K562 (cell line): ENCODE data around the gene WDR17. TPM values are rescaled to one million over a fixed set of nuclear protein-coding genes. Genes with fewer than 3 reads are reported as not detected.

Experiments used
- ATAC-seq: fragments of 200-7000 bp; cut with Tn5 transposase; 3 replicates; pipeline ENCODE4 v1.9.1; 2020; ENCODE audit warnings: moderate library complexity
- BruUV-seq: library from RNA; stranded (reverse); fragments of 400-500 nt; replicated peaks from 2 replicates; lab custom pipeline; 2021; lab: Mats Ljungman, UMichigan
- CTCF ChIA-PET: fragments of 300-600 bp; formaldehyde crosslinking; extraction: SDS; loops from one replicate; lab custom pipeline; 2021; ENCODE audit warnings: low intra/inter-chr PET ratio; lab: Yijun Ruan, JAX
- POLR2A ChIA-PET: fragments of 300-600, 350-650 bp; sonication (Branson Sonifier 250); formaldehyde crosslinking; extraction: SDS; loops from one replicate; lab custom pipeline; 2021; ENCODE audit warnings: antibody characterized with exemption, inconsistent platforms; lab: Yijun Ruan, JAX
- DNase-seq, 4 experiments: peaks; one replicate each; pipeline versions ENCODE4 v3.0.0 to v3.0.0-alpha.2; 2011 to 2018; ENCODE audit warnings: low spot score in 3 of 4, mixed read lengths in 3 of 4; ENCODE audit errors: extremely low read depth in 1 of 4
- FAIRE-seq: peaks from 2 replicates; lab custom pipeline; 2011; peaks lifted over from hg19 to GRCh38; lab: Jason Lieb, UNC
- H2AFZ ChIP-seq: 2 replicates; pipeline ENCODE4 v1.6.0; 2011; ENCODE audit warnings: low read depth, low read length, control low read depth, inconsistent platforms
- H3K27ac ChIP-seq: fragments of 200-600 bp; 3 replicates; pipeline ENCODE4 v1.8.0; 2011; ENCODE audit warnings: low read depth, mild to moderate bottlenecking, control low read depth, inconsistent platforms, low read length, moderate library complexity, mixed read lengths; ENCODE audit errors: extremely low read depth
- H3K27me3 ChIP-seq, 2 experiments: fragments of 300-600 bp in 1 of 2; 2 replicates in 1 of 2; 3 replicates in 1 of 2; pipeline versions ENCODE4 v1.6.0 to v1.8.0; 2011; ENCODE audit warnings: inconsistent platforms in 2 of 2, low read length in 2 of 2, mild to moderate bottlenecking in 1 of 2, mixed read lengths in 1 of 2, moderate library complexity in 1 of 2; ENCODE audit not compliant: control insufficient read depth in 2 of 2, insufficient read depth in 2 of 2
- H3K36me3 ChIP-seq: fragments of 300-600 bp; 3 replicates; pipeline ENCODE4 v1.8.0; 2011; ENCODE audit warnings: mild to moderate bottlenecking, low read length, inconsistent platforms; ENCODE audit not compliant: control insufficient read depth, insufficient read depth
- H3K4me1 ChIP-seq, 2 experiments: fragments of 200-600 bp in 1 of 2; replicated peaks in 1 of 2; 2 replicates in 1 of 2; 3 replicates in 1 of 2; pipeline versions ENCODE4 v1.5.1 to v1.8.0; 2011; ENCODE audit warnings: inconsistent platforms in 2 of 2, low read length in 2 of 2, mild to moderate bottlenecking in 1 of 2, mixed read lengths in 1 of 2, moderate library complexity in 1 of 2; ENCODE audit not compliant: control insufficient read depth in 2 of 2, insufficient read depth in 2 of 2
- H3K4me2 ChIP-seq: 2 replicates; pipeline ENCODE4 v1.6.1; 2011; ENCODE audit warnings: low read length, control low read depth, inconsistent platforms, mixed read lengths; ENCODE audit not compliant: insufficient read depth
- H3K4me3 ChIP-seq: fragments of 200-600 bp; sonication (generic), shearing (Covaris generic); 2 replicates; pipeline ENCODE4 v1.5.1; 2016; ENCODE audit warnings: control low read depth, inconsistent platforms
- H3K79me2 ChIP-seq: fragments of 200-600 bp; 3 replicates; pipeline ENCODE4 v1.8.0; 2011; ENCODE audit warnings: low read length, inconsistent platforms; ENCODE audit not compliant: control insufficient read depth, insufficient read depth
- H3K9ac ChIP-seq, 2 experiments: 2 replicates each; pipeline versions ENCODE4 v1.6.0 to v1.6.1; 2011; ENCODE audit warnings: low read depth in 2 of 2, low read length in 2 of 2, control low read depth in 1 of 2, inconsistent platforms in 1 of 2, mild to moderate bottlenecking in 1 of 2, mixed read lengths in 1 of 2; ENCODE audit not compliant: insufficient read depth in 1 of 2
- H3K9me1 ChIP-seq: one replicate; pipeline ENCODE4 v1.6.0; 2011; ENCODE audit warnings: inconsistent platforms, mild to moderate bottlenecking, low read length, moderate library complexity; ENCODE audit not compliant: control insufficient read depth, insufficient read depth
- H3K9me3 ChIP-seq: replicated peaks from 2 replicates; pipeline ENCODE4 v1.5.1; 2011; ENCODE audit warnings: low read depth, low read length, inconsistent platforms; ENCODE audit not compliant: control insufficient read depth, insufficient read depth
- H4K20me1 ChIP-seq: replicated peaks from 2 replicates; pipeline ENCODE4 v1.6.1; 2011; ENCODE audit warnings: low read length, inconsistent platforms, mixed read lengths; ENCODE audit not compliant: control insufficient read depth, insufficient read depth
- ETV1 ChIP-seq: fragments of 450-650 bp; conservative IDR thresholded peaks from 2 replicates; pipeline ENCODE4 v1.6.1; 2016; ENCODE audit warnings: missing genetic modification characterization, control low read depth, low read depth, missing compliant biosample characterization
- HIVEP1 ChIP-seq: fragments of 250-450 bp; sonication (Bioruptor Pico); IDR thresholded peaks from 2 replicates; pipeline ENCODE4 v1.4.0; 2020; ENCODE audit warnings: mild to moderate bottlenecking
- IRF2 ChIP-seq: sonication (generic); formaldehyde crosslinking; IDR thresholded peaks from 2 replicates; pipeline ENCODE4 v1.8.1; 2022; ENCODE audit warnings: mild to moderate bottlenecking, missing genetic modification reagents
- POLR2AphosphoS5 ChIP-seq: IDR thresholded peaks from 2 replicates; pipeline ENCODE4 v1.6.1; 2011; ENCODE audit warnings: mild to moderate bottlenecking, low read depth, low read length, moderate library complexity; ENCODE audit not compliant: control insufficient read depth, insufficient read depth
- PTTG1 ChIP-seq: fragments of 450-650 bp; IDR thresholded peaks from 2 replicates; pipeline ENCODE4 v1.6.1; 2016; ENCODE audit warnings: low read depth, mild to moderate bottlenecking, missing genetic modification characterization, missing compliant biosample characterization
- TCF7L2 ChIP-seq: fragments of 150-350 bp; IDR thresholded peaks from 2 replicates; pipeline ENCODE4 v1.6.1; 2016; ENCODE audit warnings: low read depth, mild to moderate bottlenecking, low read length, moderate library complexity
- ZEB2 ChIP-seq: fragments of 450-650 bp; IDR thresholded peaks from 2 replicates; pipeline ENCODE4 v1.6.1; 2016
- ZNF12 ChIP-seq: sonication (generic); formaldehyde crosslinking; IDR thresholded peaks from 2 replicates; pipeline ENCODE4 v1.4.0; 2020; ENCODE audit warnings: mild to moderate bottlenecking, missing genetic modification reagents
- ZNF263 ChIP-seq: sonication (generic); formaldehyde crosslinking; IDR thresholded peaks from 2 replicates; pipeline ENCODE4 v1.8.0; 2022; ENCODE audit warnings: mild to moderate bottlenecking, missing genetic modification reagents, borderline replicate concordance
- WGBS: fragments of 100-300 bp; shearing (Covaris generic); methylation state at CpG from one replicate; pipeline ENCODE4 v1.1.6; 2016; ENCODE audit warnings: low coverage, mixed read lengths; ENCODE audit not compliant: insufficient coverage; ENCODE audit errors: missing lambda C conversion rate; 5-methylcytosine and 5-hydroxymethylcytosine counted together
- in situ Hi-C: fragments of 300-500 bp; cut with MboI; formaldehyde crosslinking; loops from 4 replicates; pipeline ENCODE4 v1.15.0; 2018; ENCODE audit warnings: inconsistent platforms, mixed read lengths
- intact Hi-C: fragments of 100-400 bp; cut with micrococcal nuclease; formaldehyde crosslinking; loops from 2 replicates; pipeline ENCODE4 v1.14.2; 2022
- polyA plus RNA-seq, 8 experiments: library from polyadenylated mRNA; depleted of rRNA in 4 of 8; stranded (reverse) in 5 of 8; unstranded in 3 of 8; fragments of >200 nt; fragmentation: Nextera tagmentation in 2 of 8; fragmentation: Illumina TruSeq in 1 of 8; extraction: Ambion mirVana in 2 of 8; extraction: Trizol in 1 of 8; gene quantifications; 2 replicates each; pipeline versions ENCODE4 v1.2.1 to v1.2.3, GENCODE V29; 2011 to 2014; ENCODE audit warnings: inconsistent platforms in 1 of 8, missing spikeins in 1 of 8
- total RNA-seq, 7 experiments: library from RNA; depleted of rRNA in 6 of 7; stranded (reverse); fragments of >200 nt in 6 of 7; fragmentation: Illumina TruSeq in 2 of 7; extraction: Trizol in 2 of 7; gene quantifications; 2 replicates each; pipeline versions ENCODE4 v1.2.1 to v1.2.3, GENCODE V29; 2011 to 2021; ENCODE audit warnings: low replicate concordance in 1 of 7
- TF ChIP-seq, protein P1 (sequence below): fragments of 450-650 bp; formaldehyde crosslinking; IDR thresholded peaks from 2 replicates; pipeline ENCODE4 v1.4.0; 2022; ENCODE audit warnings: missing genetic modification characterization
- TF ChIP-seq, protein P2 (sequence below): IDR thresholded peaks from 3 replicates; pipeline ENCODE4 v1.6.1; 2011; ENCODE audit warnings: borderline replicate concordance, mild to moderate bottlenecking, moderate library complexity; ENCODE audit not compliant: insufficient read length; ENCODE audit errors: extremely low read depth

Gene WDR17
- total and polyA plus RNA-seq, 9 of the 15 experiments (the other 6 are each of a cell fraction or from before 2014, with no cell fraction given) = 0.04 to 0.07 TPM; not detected in 7

GRCh38 chr4:176222149-176222548, 156.5 kb downstream of the WDR17 start:
- no peaks in the 10 kb centered on the region for H3K79me2 ChIP-seq
- TF ChIP-seq HIVEP1 (CRISPR knock-in tag) = no peak
- no peak for TF ChIP-seq IRF2
- TF ChIP-seq, protein P1, sequence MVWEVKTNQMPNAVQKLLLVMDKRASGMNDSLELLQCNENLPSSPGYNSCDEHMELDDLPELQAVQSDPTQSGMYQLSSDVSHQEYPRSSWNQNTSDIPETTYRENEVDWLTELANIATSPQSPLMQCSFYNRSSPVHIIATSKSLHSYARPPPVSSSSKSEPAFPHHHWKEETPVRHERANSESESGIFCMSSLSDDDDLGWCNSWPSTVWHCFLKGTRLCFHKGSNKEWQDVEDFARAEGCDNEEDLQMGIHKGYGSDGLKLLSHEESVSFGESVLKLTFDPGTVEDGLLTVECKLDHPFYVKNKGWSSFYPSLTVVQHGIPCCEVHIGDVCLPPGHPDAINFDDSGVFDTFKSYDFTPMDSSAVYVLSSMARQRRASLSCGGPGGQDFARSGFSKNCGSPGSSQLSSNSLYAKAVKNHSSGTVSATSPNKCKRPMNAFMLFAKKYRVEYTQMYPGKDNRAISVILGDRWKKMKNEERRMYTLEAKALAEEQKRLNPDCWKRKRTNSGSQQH (CRISPR knock-in tag) = no peak
- TF ChIP-seq ZNF263 (CRISPR knock-in tag) = no peak
- no peak for TF ChIP-seq ZNF12
- H4K20me1 ChIP-seq = no peaks in the 10 kb centered on the region
- in situ Hi-C loops = no loop called here
- no peak overlapping the region for H3K9ac ChIP-seq
- CTCF ChIA-PET = no interaction called here
- H3K9me3 ChIP-seq = no peaks in the 10 kb centered on the region
- H3K27me3 ChIP-seq = no peaks in the 10 kb centered on the region
- FAIRE-seq (no peak), ATAC-seq (no peak), DNase-seq (no peak)
- H2AFZ ChIP-seq = no peak overlapping the region
- no TSS peak for BruUV-seq
- WGBS = 2% methylated on average over 5 of the region's 5 CpGs
- no peak overlapping the region for H3K27ac ChIP-seq
- no peak overlapping the region for H3K4me2 ChIP-seq
- POLR2A ChIA-PET = interaction anchor here (1.5 kb wide), 1 partner anchor 9 kb away, joined by 3 read pairs; no protein-coding TSS in a partner anchor
- no peaks in the 10 kb centered on the region for H3K36me3 ChIP-seq
- H3K4me1 ChIP-seq = no peaks in the 10 kb centered on the region
- no peak overlapping the region for H3K4me3 ChIP-seq
- H3K9me1 ChIP-seq = no peaks in the 10 kb centered on the region
- intact Hi-C loops = no loop called here

DNA sequence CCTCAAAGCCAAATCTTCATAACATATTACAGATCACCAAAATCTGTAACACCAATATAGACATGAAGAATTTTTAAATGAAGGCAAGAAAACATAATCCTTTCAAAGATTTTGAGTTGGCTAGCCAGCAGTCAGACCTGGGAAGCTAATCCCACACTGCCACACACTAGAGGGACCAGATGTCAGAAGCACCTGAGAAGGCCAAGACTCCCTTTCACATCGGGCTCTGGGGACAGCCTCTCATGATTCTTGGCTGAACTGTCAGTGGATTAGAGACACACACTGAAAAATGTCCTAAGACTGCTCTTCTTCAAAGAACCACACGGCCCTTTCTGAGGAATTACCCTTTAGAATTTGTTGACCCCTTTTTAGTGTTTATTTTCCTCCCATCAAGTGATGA, 157.9 kb downstream of the WDR17 start:
- no peaks in the 10 kb centered on the region for H3K79me2 ChIP-seq
- H3K27ac ChIP-seq = no peak overlapping the region
- H2AFZ ChIP-seq = no peak overlapping the region
- ATAC-seq (no peak), FAIRE-seq (no peak), DNase-seq (no peak)
- H3K36me3 ChIP-seq = no peaks in the 10 kb centered on the region
- intact Hi-C loops (no loop called here), in situ Hi-C loops (no loop called here)
- H3K9me1 ChIP-seq = no peaks in the 10 kb centered on the region
- H3K9me3 ChIP-seq = no peaks in the 10 kb centered on the region
- H3K27me3 ChIP-seq = no peaks in the 10 kb centered on the region
- H3K4me1 ChIP-seq = no peaks in the 10 kb centered on the region
- no TSS peak for BruUV-seq
- WGBS = no CpG with 5 or more reads among the region's 2 CpGs
- H3K4me2 ChIP-seq = no peak overlapping the region
- H3K4me3 ChIP-seq = no peak overlapping the region
- H4K20me1 ChIP-seq = no peaks in the 10 kb centered on the region
- ChIA-PET POLR2A (no interaction called here), CTCF (no interaction called here)
- H3K9ac ChIP-seq = no peak overlapping the region
- no peak for TF ChIP-seq ETV1 (tag)
- TF ChIP-seq ZEB2 = no peak
- TF ChIP-seq, protein P2, sequence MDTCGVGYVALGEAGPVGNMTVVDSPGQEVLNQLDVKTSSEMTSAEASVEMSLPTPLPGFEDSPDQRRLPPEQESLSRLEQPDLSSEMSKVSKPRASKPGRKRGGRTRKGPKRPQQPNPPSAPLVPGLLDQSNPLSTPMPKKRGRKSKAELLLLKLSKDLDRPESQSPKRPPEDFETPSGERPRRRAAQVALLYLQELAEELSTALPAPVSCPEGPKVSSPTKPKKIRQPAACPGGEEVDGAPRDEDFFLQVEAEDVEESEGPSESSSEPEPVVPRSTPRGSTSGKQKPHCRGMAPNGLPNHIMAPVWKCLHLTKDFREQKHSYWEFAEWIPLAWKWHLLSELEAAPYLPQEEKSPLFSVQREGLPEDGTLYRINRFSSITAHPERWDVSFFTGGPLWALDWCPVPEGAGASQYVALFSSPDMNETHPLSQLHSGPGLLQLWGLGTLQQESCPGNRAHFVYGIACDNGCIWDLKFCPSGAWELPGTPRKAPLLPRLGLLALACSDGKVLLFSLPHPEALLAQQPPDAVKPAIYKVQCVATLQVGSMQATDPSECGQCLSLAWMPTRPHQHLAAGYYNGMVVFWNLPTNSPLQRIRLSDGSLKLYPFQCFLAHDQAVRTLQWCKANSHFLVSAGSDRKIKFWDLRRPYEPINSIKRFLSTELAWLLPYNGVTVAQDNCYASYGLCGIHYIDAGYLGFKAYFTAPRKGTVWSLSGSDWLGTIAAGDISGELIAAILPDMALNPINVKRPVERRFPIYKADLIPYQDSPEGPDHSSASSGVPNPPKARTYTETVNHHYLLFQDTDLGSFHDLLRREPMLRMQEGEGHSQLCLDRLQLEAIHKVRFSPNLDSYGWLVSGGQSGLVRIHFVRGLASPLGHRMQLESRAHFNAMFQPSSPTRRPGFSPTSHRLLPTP = no peak
- no peak for TF ChIP-seq TCF7L2
- TF ChIP-seq PTTG1 (tag) = no peak
- TF ChIP-seq POLR2AphosphoS5 = no peak
